Effector memory CD8-positive, alpha-beta T cell (primary cell): Measurements from ENCODE around the gene E2F1.
A peak's percentile ranks its signal among the peaks of the same experiment; 100 is the strongest.

Experiments
- ATAC-seq: fragments of 150-1000 bp; cut with Tn5 transposase; replicated peaks from 2 replicates; pipeline ENCODE4 v1.10.0; 2021; ENCODE audit warnings: mild to moderate bottlenecking, moderate library complexity
- DNase-seq, 3 experiments: peaks; one replicate each; pipeline ENCODE4 v3.0.0; 2021
- H3K27ac Mint-ChIP-seq, 2 donors: one replicate each; pipeline ENCODE4 v1.8.0; 2022; ENCODE audit warnings: mild to moderate bottlenecking in 2 of 2, mixed read lengths in 2 of 2, moderate library complexity in 2 of 2
- H3K27me3 Mint-ChIP-seq, 2 donors: one replicate each; pipeline ENCODE4 v1.8.0; 2022; ENCODE audit warnings: mixed read lengths in 2 of 2
- H3K36me3 Mint-ChIP-seq: one replicate; pipeline ENCODE4 v1.8.0; 2022; ENCODE audit warnings: mild to moderate bottlenecking, moderate library complexity, mixed read lengths; ENCODE audit not compliant: insufficient read depth
- H3K4me1 Mint-ChIP-seq, 2 donors: one replicate each; pipeline ENCODE4 v1.8.0; 2022; ENCODE audit warnings: low read depth in 2 of 2, mixed read lengths in 2 of 2
- H3K4me3 Mint-ChIP-seq, 2 donors: one replicate each; pipeline ENCODE4 v1.8.0; 2022; ENCODE audit warnings: mild to moderate bottlenecking in 2 of 2, mixed read lengths in 2 of 2, moderate library complexity in 2 of 2
- H3K9me3 Mint-ChIP-seq, 2 donors: one replicate each; pipeline ENCODE4 v1.8.0; 2022; ENCODE audit warnings: mixed read lengths in 2 of 2

Gene E2F1

DNA sequence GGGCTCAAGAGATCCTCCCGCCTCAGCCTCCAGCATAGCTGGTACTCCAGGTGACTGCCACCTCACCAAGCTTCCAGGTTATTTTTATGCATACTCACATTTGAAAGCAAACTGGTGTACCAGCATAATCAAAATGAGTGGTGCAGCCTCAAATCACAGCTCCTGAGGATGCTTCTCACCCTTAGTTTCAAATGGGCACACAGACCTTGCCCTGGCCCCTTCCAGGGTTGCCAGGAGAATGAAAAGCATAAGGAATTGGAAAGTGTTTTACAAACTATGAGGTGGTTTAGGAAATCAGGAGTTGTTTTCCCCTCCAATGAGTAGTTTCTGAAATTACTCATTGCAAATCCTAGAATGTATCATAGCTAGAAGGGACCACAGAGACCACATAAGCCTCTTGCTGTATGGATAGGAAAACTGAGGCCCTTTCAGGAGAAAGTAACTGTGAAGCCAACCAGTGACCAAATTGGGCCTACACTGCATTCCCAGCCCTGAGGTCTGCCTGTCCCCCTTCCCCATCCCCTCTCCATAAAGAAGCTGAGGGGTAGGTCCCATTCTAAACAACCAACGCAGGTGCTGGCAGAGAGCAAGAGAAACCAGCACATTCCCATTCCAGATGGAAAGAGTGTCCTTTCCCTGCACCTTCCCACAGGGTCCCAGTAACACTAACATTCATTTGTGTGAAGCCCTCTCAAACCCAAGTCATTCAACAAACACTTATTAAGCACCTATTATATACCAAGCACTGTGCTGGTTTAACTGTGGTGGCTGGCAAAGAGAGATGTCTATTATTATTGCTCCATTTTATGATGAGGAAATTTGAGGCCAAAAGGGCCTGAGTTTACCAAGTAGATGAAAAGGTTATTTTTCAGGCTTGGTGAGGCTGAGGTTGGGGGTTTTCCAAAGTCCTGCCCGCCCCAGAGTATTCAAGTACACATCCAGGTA lies 2.1 kb upstream of the E2F1 start:
- Mint-ChIP-seq H3K4me1 (peaks cover 13 to 24% of the 10 kb centered on the region in 2 donors), H3K27ac (peak overlapping the region in 1 of 2 donors; percentile 63), H3K4me3 (no peak overlapping the region), H3K36me3 (peaks cover 6% of the 10 kb centered on the region), H3K27me3 (no peaks in the 10 kb centered on the region), H3K9me3 (no peaks in the 10 kb centered on the region)
- DNase-seq (no peak), ATAC-seq (no peak)

DNA sequence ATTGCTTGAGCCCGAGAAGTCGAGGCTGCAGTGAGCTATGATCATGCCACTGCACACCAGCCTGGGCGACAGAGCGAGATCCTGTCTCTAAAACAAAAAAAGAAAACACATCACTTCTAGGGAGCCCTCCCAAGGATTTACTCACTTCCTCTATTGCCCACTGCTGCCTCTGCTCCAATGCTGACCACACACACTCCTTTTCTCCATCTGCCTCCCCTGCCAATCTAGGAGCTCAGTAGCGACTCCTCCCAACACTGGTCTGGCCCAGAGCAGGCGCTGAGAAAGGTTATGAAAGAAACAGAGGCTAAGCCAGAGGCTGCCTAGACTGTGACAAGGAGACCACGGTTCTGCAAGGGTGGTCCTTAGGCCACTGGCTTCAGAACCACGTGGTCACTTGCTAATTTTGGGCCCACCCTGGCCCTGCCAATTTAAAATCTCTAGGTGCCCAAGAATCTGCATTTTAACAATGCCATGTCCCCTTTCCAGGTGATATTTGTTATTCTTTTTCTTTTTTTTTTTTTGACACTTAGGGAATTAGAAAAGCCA lies 1.3 kb upstream of the E2F1 start:
- Mint-ChIP-seq H3K4me1 (peaks cover 13 to 24% of the 10 kb centered on the region in 2 donors), H3K36me3 (peaks cover 6% of the 10 kb centered on the region), H3K27me3 (no peaks in the 10 kb centered on the region), H3K4me3 (peak overlapping the region; percentile 64 to 79), H3K27ac (peak overlapping the region in 1 of 2 donors; percentile 90), H3K9me3 (no peaks in the 10 kb centered on the region)
- DNase-seq (no peak), ATAC-seq (no peak)

DNA sequence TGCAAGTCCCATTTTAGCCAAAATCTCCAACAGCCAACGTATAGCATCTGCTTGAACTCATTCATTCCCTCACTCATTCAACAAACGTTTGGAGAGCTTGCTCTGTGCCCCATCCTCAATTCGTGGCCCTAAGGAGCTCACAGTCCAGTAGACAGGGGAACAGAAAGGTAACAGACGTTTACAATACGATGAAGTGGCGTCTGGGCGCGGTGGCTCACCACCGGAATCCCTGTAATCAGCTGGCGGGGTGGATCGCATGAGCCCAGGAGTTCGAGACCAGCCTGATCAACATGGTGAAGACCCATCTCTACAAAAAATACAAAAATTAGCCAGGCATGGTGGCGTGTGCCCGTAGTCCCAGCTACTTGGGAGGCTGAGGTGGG lies 790 bp upstream of the E2F1 start:
- ATAC-seq (no peak), DNase-seq (no peak)
- Mint-ChIP-seq H3K9me3 (no peaks in the 10 kb centered on the region), H3K27ac (peak overlapping the region; percentile 1 to 90), H3K4me1 (peaks cover 13 to 25% of the 10 kb centered on the region in 2 donors), H3K4me3 (peak overlapping the region; percentile 64 to 79), H3K27me3 (no peaks in the 10 kb centered on the region), H3K36me3 (peaks cover 6% of the 10 kb centered on the region)

DNA sequence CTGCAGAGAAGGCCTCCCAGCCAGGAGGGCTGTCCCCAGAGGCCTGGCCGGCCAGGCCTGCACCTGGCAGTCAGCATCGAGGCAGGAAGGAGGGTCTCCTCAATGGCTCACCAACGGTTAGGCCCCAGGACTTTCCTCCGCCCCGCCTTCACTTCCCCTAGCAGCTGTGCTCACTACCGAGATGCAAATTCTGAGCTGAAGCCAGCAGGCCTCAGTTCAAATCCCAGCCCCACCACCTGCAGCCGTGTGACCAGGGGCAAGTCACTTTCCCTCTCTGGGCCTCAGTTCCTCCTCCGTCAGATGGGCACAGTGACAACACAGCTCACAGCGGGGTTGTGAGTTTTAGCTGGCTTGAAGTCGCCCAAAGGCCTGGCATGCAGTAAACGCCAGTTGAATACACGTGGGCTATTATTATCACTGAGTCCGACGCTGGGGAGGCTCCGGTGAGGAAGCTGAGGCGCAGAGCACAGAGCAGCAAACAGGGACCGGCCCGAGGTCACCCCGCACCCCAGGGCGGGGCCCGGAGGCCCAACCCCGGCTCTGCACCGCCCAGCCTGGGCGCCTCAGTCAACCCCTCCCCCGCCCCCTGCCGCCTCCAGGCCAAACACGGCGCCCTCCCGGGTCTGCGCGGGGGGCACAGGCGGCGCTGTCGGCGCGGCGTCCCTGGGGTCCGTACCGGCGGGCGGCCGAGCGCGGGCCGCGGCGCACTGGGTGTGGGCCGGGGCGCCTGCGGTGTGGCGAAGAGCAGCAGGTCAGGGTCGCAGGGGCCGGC lies 671 bp downstream of the E2F1 start:
- Mint-ChIP-seq H3K4me3 (peak overlapping the region; percentile 63 to 70), H3K4me1 (peaks cover 15 to 24% of the 10 kb centered on the region in 2 donors), H3K27ac (peak overlapping the region in 1 of 2 donors; percentile 51), H3K9me3 (no peaks in the 10 kb centered on the region), H3K36me3 (peaks cover 9% of the 10 kb centered on the region), H3K27me3 (no peaks in the 10 kb centered on the region)
- ATAC-seq (peak; percentile 25), DNase-seq (no peak)

DNA sequence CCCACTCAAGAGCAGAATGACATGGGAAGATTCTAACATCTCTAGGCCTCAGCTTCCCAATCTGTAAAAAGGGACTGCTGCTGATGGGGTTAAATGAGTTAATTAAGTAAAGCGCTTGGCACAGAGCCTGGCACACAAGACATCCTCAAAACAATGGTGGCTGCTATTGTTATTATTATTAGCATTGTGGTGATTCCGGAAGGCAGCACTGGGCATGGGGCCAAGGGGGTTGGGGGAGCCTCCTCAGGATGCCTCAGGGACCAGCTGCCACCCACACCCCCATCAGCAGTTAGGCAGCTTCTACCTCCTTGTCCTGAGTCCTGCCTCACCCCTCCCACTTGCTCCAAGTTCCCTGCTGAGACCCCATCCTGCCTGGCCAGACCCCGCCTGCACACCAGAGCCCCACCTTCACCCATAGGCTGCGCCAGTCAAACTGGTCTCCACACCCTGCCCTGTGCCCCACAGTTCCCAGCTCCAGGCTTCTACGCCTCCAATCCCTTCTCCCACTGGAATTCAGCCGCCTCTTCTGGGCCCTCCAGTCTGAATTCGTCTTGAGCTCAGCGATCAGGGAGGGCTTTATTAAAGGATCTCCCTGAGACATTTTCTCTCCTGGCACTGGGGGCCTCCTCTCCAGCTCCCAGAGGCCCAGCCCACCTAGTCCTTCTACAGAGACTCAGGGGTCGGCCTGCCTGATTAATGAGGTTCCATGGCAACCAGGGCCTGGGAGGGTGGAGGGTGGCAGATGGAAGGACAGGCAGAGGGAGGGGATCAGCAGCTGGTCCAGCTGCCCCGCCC lies 1.5 kb downstream of the E2F1 start:
- no peak for ATAC-seq
- Mint-ChIP-seq H3K4me3 (peak overlapping the region; percentile 63 to 70), H3K27me3 (no peaks in the 10 kb centered on the region), H3K27ac (peak overlapping the region in 1 of 2 donors; percentile 51), H3K36me3 (peaks cover 9% of the 10 kb centered on the region), H3K9me3 (no peaks in the 10 kb centered on the region), H3K4me1 (peaks cover 17 to 20% of the 10 kb centered on the region in 2 donors)
- DNase-seq = no peak

DNA sequence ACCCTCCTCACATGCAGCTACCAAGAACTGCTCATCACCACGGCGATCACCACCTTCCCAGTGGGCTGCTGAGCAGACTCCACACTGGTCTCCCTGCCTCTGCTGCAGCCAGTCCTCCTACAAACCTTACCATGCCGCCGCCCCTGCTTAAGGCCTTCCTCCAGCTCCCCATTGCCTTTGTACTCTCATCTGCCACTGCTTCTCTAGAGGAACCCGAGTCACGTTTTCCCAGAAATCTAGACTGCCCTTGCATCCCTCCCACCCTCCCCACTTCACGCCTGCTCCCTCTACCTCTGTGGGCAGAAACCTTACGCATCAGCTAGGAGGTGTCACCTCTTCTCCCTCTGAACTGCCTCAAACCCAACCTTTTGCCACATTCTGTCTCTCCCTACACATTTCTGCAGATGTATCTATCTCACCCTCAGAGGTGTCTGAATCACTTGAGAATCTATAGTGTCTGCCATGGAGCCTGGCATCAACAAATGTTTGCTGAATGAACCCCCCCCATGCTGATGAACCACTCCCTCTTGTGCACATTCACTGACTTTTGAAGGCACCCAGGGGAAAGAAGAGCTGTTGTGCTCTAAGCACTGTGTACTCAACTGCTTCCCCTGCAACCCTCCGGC lies 4.3 kb downstream of the E2F1 start:
- no peak for DNase-seq
- Mint-ChIP-seq H3K36me3 (peaks cover 9% of the 10 kb centered on the region), H3K4me3 (no peak overlapping the region), H3K27me3 (no peaks in the 10 kb centered on the region), H3K9me3 (no peaks in the 10 kb centered on the region), H3K27ac (peak overlapping the region in 1 of 2 donors; percentile 6), H3K4me1 (peaks cover 24 to 28% of the 10 kb centered on the region in 2 donors)
- ATAC-seq = no peak

DNA sequence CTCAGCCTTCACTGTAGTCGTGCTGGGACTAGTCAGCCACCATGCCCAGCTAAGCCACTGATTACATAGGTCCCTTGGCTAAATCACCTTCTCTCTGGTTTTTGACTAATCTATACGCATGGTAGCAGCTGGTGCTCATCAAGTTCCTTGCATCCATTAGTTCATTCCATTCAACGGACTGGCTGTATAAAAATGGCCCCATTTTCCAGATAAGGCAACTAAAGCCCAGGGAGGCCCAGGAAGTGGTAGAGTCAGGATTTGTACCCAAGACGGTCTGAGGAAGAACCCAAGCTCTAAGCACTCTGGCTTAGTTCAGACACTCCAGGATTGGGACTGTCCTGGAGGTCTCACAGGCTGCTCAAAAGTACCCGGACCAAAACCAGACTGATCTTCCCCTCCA lies 4.9 kb downstream of the E2F1 start:
- ATAC-seq (no peak), DNase-seq (no peak)
- Mint-ChIP-seq H3K9me3 (no peaks in the 10 kb centered on the region), H3K27ac (no peak overlapping the region), H3K4me1 (peaks cover 20 to 24% of the 10 kb centered on the region in 2 donors), H3K27me3 (no peaks in the 10 kb centered on the region), H3K4me3 (no peak overlapping the region), H3K36me3 (peaks cover 7% of the 10 kb centered on the region)

DNA sequence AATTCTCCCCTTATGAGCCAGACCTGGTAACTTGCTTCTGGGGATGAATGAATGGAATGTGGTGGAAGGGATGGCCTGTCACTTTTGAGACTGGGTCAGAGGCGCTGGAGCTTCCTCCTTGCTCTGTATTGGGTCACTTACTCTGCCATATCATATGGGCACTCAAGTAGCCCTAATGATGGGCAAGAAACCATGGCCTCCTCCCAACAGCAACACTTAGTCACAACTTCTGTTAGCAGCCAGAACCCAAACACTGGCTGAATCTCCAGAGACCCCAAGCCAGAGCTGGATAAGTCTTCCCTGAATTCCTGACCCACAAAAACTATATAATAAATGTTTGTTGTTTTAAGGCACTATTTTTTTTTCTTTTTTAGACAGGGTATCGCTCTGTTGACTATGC lies 5.5 kb downstream of the E2F1 start:
- Mint-ChIP-seq H3K27ac (peak overlapping the region in 1 of 2 donors; percentile 74), H3K36me3 (peaks cover 7% of the 10 kb centered on the region), H3K4me1 (peaks cover 20 to 24% of the 10 kb centered on the region in 2 donors), H3K9me3 (no peaks in the 10 kb centered on the region), H3K4me3 (no peak overlapping the region), H3K27me3 (no peaks in the 10 kb centered on the region)
- ATAC-seq = no peak
- DNase-seq = no peak

DNA sequence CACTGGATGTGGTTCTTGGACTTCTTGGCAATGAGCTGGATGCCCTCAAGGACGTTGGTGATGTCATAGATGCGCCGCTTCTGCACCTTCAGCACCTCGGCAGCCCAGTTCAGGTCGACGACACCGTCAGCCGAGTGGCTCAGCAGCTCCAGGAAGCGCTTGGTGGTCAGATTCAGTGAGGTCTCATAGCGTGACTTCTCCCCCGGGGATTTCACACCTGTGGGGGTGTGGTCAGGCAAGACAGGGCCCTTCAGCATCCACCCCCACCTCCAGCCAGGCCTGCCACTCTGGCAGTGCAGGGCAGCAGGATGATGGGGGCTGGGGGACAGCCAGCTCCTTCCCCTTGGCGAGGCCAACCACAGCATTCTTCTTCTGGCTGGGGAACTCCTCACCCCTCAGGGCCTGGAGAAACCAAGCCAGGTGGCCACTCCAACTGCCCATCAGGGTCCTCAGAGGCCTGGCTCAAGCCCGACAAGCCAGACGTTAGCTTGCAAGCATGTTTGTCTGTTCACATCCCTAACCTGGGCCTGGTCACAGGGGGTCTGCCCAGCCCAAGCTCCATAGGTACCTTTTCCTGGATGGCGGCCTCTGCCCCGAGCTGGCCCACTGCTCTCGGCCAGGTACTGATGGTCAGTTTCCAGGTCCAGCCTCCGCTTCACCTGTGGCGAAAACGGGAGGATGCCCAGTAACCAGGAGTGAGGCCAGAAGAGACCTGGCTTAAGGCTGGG lies 6.3 kb downstream of the E2F1 start:
- peaks cover 3% of the 10 kb centered on the region for H3K36me3 Mint-ChIP-seq
- peak overlapping the region; percentile 19 to 40 for H3K4me3 Mint-ChIP-seq
- peak overlapping the region; percentile 74 to 85 for H3K27ac Mint-ChIP-seq
- ATAC-seq (peak; percentile 83), DNase-seq (peak in 2 of 3 experiments; percentile 23 to 25)
- H3K4me1 Mint-ChIP-seq = peaks cover 21 to 24% of the 10 kb centered on the region in 2 donors
- H3K9me3 Mint-ChIP-seq = no peaks in the 10 kb centered on the region
- H3K27me3 Mint-ChIP-seq = no peaks in the 10 kb centered on the region

DNA sequence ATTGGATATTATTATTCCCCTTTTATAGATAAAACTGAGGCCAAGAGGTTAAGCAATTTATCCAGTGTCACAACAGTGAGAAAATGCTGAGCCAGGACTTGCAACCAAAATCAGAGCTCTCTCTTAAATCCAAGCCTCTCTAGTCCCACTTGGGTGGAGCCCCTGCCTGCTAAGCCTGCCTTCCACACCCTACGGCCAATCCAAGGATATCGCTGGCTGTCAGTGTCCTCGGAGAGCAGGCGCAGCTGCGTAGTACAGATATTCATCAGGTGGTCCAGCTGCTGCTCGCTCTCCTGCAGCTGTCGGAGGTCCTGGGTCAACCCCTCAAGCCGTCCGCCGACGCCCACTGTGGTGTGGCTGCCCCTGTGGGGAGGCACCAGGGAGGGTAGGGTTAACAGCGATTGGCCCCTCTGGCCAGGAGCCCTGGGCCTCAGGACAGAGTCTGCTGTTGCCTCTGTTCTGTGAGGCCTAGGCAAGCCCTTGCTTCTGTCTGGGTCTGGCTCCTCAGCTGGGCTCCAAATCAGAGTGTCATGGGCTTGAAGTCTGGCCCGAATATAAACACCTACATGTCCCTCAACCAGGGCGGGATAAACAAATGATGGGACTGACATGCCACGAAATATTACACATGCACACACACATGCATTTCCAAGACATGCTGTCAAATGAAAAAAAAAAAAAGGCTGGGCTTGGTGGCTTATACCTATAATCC lies 8.0 kb downstream of the E2F1 start:
- H3K9me3 Mint-ChIP-seq = no peaks in the 10 kb centered on the region
- no peaks in the 10 kb centered on the region for H3K27me3 Mint-ChIP-seq
- H3K36me3 Mint-ChIP-seq = peaks cover 7% of the 10 kb centered on the region
- ATAC-seq = no peak
- H3K27ac Mint-ChIP-seq = peak overlapping the region; percentile 74 to 85
- DNase-seq = no peak
- no peak overlapping the region for H3K4me3 Mint-ChIP-seq
- H3K4me1 Mint-ChIP-seq = peaks cover 29 to 30% of the 10 kb centered on the region in 2 donors

DNA sequence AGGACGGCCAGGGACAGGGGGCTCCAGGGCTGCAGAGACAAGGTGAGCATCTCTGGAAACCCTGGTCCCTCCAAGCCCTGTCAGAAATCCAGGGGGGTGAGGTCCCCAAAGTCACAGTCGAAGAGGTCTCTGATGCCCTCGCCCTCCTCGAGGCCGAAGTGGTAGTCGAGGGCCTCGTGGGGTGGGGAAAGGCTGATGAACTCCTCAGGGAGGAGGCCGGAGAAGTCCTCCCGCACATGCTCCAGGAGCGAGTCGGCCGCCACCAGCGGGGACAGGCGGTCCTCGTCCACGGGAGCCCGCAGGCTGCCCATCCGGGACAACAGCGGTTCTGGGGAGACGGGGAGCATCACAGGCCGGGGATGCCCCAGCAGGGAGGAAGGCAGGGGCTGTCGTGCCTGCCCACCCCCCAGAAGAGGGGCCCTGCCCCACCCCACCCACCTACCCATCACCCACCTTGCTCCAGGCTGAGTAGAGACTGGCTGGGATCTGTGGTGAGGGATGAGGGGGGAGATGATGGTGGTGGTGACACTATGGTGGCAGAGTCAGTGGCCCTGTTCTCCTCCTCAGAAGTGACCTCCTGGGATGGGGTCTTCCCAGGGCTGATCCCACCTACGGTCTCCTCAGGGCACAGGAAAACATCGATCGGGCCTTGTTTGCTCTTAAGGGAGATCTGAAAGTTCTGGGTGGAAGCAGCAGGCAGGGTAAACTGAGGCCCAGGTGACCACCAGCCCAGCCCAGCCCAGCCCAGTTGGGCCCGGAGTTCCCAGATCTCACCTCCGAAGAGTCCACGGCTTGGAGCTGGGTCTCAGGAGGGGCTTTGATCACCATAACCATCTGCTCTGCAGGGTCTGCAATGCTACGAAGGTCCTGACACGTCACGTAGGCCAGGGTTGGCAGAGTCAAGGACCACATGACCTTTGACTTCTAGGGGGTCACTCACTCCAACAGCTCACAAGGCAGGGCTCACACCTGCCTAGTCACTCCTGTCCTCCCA lies 9.2 kb downstream of the E2F1 start:
- Mint-ChIP-seq H3K27me3 (no peaks in the 10 kb centered on the region), H3K36me3 (peaks cover 7% of the 10 kb centered on the region), H3K9me3 (no peaks in the 10 kb centered on the region), H3K4me3 (no peak overlapping the region), H3K27ac (no peak overlapping the region), H3K4me1 (peaks cover 33 to 42% of the 10 kb centered on the region in 2 donors)
- DNase-seq = no peak
- no peak for ATAC-seq
